SH-SY5Y (cell line): ENCODE measurements around the gene GHR.

Source experiments
- GATA2 ChIP-seq: IDR thresholded peaks from 2 replicates; pipeline ENCODE4 v1.6.1; 2011; ENCODE audit warnings: mild to moderate bottlenecking, low read depth, low read length
- GATA3 ChIP-seq: IDR thresholded peaks from 2 replicates; pipeline ENCODE4 v1.6.1; 2011; ENCODE audit warnings: low read depth, mild to moderate bottlenecking, low read length, moderate library complexity

GRCh38 chr5:42498000-42498399 is 74.8 kb downstream of the GHR start:
- TF ChIP-seq GATA2 (no peak), GATA3 (no peak)
